Stomach smooth muscle (tissue), 2 donors: ENCODE measurements around the gene PITPNM2.
A peak's percentile ranks its signal among the peaks of the same experiment; 100 is the strongest.

Experiments
- H3K27ac ChIP-seq: one replicate; pipeline ENCODE4 v1.7.0; 2013; ENCODE audit warnings: mild to moderate bottlenecking, low read length, inconsistent platforms
- H3K27me3 ChIP-seq, 2 donors: one replicate each; pipeline ENCODE4 v1.7.0; 2013; ENCODE audit warnings: low read length in 2 of 2; ENCODE audit not compliant: insufficient read depth in 2 of 2, control insufficient read depth in 1 of 2
- H3K36me3 ChIP-seq, 2 donors: one replicate each; pipeline ENCODE4 v1.7.0; 2013; ENCODE audit warnings: low read length in 2 of 2; ENCODE audit not compliant: control insufficient read depth in 2 of 2, insufficient read depth in 2 of 2
- H3K4me1 ChIP-seq: one replicate; pipeline ENCODE4 v1.7.0; 2013; ENCODE audit warnings: low read length; ENCODE audit not compliant: control insufficient read depth, insufficient read depth
- H3K4me3 ChIP-seq, 2 donors: one replicate each; pipeline ENCODE4 v1.7.0; 2013; ENCODE audit warnings: low read length in 2 of 2
- H3K9ac ChIP-seq, 2 donors: one replicate each; pipeline ENCODE4 v1.7.0; 2013; ENCODE audit warnings: low read length in 2 of 2, mild to moderate bottlenecking in 1 of 2
- H3K9me3 ChIP-seq, 2 donors: one replicate each; pipeline ENCODE4 v1.7.0; 2013; ENCODE audit warnings: low read length in 2 of 2; ENCODE audit not compliant: control insufficient read depth in 2 of 2
- donor health status: healthy.
- donor health status: Pancreatic carcinoma.

PITPNM2 gene

DNA sequence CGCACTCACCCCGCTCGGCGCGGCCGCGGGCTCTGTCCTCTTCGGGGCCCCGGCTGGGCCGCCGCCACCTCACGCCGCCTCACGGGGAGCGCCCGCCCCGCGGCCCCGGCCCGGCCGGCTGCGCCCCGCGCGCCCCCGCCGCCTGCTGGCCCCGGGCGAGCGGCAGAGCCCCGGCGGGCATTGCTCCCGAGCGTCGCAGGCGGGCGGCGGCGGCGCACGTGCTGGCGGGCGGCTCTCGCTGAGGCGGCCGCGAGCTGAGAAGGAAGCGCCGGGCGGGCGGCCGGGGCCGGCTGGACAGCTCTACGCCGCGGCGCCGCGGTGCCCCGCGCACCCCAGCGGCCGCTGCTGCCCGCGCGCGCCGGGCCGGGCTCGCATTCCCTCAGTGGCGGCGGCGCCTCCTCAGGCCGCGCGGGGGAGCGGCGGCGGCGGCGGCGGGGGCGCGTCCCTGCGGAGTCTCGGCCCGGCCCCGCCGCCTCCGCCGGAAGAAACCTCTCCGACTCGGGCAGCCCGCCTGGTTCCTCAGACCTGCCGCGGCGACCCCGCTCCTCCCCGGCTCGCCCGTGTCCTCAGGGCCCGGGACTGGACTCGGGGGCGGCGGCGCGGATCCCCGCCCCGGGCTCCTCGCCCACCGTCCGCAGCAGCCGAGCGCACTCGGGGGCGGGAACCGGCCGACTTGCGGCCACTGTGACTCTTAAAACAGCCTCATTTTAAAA is at the start of gene PITPNM2:
TSS of gene PITPNM2 (minus strand) at position 347 of the 713 bp plus-strand sequence. CDS start 116,500 bp downstream, outside the sequence.
- Histone ChIP-seq H3K27ac (peak within 1 kb of the TSS; percentile 74), H3K27me3 (no peaks in the 10 kb centered on the region)

DNA sequence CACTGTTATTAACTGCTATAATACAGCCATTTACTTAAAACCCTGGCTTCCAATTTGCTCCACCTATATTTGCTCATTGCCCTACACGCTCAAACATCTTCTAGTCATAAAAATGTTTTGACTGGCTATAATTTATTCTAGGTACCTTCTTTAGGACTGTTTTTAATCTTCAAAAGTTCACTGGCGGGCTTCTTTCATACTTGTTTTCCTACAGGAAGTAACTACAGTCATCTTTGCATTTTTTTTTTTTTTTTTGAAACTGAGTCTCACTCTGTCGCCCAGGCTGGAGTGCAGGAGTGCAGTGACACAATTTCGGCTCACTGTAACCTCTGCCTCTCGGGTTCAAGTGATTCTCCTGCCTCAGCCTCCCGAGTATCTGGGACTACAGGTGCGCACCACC is 49.5 kb upstream of the PITPNM2 start:
- Histone ChIP-seq H3K27ac (no peak overlapping the region), H3K9me3 (no peaks in the 10 kb centered on the region), H3K9ac (no peak overlapping the region), H3K4me3 (no peak overlapping the region), H3K27me3 (no peaks in the 10 kb centered on the region), H3K36me3 (peaks cover 4 to 7% of the 10 kb centered on the region in 2 donors), H3K4me1 (no peaks in the 10 kb centered on the region)

More for the DNA sequence above, at the start of gene PITPNM2:
- Histone ChIP-seq H3K4me1 (peaks cover 28% of the 10 kb centered on the region), H3K9ac (peak within 1 kb of the TSS; percentile 71 to 86), H3K4me3 (peak within 1 kb of the TSS; percentile 81 to 82), H3K36me3 (peaks cover 0 to 6% of the 10 kb centered on the region in 2 donors), H3K9me3 (no peaks in the 10 kb centered on the region)

DNA sequence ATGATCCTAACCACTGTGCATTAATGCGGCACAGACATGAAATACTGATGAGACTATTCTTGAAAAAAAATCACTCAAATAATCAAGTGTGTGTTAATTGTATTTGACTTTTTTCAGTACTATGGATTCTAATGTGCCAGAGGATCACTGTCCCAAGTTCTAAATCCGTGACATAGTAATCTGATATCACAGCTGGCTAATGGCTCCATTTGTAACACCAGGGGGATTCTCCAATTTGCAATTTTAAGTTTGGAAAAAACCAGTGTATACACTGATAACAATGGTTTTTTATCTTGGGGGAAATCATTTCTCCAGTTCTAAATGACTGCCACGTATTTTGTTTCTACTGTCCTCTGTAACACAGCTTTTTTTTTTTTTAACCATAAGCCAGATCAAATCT is 49.0 kb upstream of the PITPNM2 start:
- H3K4me3 ChIP-seq: no peak overlapping the region
- H3K36me3 ChIP-seq: peaks cover 4 to 7% of the 10 kb centered on the region in 2 donors
- H3K4me1 ChIP-seq: no peaks in the 10 kb centered on the region
- H3K27me3 ChIP-seq: no peaks in the 10 kb centered on the region
- H3K9me3 ChIP-seq: no peaks in the 10 kb centered on the region
- no peak overlapping the region for H3K9ac ChIP-seq
- no peak overlapping the region for H3K27ac ChIP-seq

DNA sequence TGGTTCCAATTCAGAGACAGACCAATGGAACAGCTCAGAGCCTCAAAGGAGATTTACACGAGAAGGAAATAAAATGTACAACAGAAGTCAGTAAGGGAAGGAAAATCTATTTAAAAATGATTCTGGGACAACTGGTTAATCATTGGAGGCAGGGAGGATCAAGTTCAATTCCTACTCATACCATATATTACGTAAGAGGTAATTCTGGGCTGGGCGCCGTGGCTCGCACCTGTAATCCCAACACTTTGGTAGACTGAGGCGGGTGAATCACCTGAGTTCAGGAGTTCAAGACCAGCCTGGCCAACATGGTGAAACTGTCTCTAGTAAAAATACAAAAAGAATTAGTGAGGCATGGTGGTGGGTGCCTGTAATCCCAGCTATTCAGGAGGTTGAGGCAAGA is 36.7 kb upstream of the PITPNM2 start:
- Histone ChIP-seq H3K27me3 (no peaks in the 10 kb centered on the region), H3K4me1 (no peaks in the 10 kb centered on the region), H3K36me3 (peaks cover 5 to 15% of the 10 kb centered on the region in 2 donors), H3K9ac (no peak overlapping the region), H3K9me3 (no peaks in the 10 kb centered on the region), H3K4me3 (no peak overlapping the region), H3K27ac (no peak overlapping the region)

DNA sequence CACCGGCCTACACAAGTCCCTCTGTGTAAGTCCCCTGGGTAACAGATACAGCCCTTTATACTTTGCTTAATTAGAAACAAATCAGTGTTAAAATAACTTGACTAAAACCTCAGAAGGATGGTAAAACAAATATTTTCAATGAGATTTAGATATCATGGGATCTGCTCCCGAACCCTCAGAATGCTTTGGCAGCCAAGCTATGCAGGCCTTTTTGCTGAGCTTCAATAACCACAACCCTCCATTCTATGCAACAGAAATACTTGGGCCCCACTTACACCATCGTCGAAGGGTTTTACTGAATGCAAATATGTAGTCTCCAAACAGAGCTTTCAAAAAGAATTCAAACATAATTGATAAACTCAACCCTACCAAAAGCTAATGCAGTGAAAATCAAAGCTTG is 29.3 kb upstream of the PITPNM2 start:
- no peaks in the 10 kb centered on the region for H3K27me3 ChIP-seq
- peaks cover 4 to 9% of the 10 kb centered on the region in 2 donors for H3K36me3 ChIP-seq
- no peak overlapping the region for H3K27ac ChIP-seq
- no peak overlapping the region for H3K4me3 ChIP-seq
- H3K9me3 ChIP-seq: no peaks in the 10 kb centered on the region
- no peaks in the 10 kb centered on the region for H3K4me1 ChIP-seq
- H3K9ac ChIP-seq: no peak overlapping the region

DNA sequence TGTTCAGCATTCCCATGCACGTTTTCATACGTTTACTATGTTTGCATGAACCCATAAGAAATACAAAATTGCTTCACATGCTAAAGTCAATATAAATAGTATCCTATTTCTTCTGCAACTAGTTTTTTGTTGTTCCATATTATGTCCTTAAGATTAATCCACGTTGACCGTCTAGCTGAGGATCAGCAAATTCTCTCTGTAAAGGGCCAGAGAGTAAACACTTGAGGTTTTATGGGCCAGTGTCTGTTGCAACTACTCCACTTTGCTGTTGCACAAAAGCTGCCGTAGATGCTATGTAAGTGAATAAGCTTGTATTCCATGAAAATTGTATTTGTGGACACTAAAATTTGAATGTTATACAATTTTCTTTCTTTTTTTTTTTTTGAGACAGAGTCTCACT is 21.1 kb upstream of the PITPNM2 start:
- H3K4me3 ChIP-seq: no peak overlapping the region
- peaks cover 0 to 2% of the 10 kb centered on the region in 2 donors for H3K36me3 ChIP-seq
- H3K27me3 ChIP-seq: no peaks in the 10 kb centered on the region
- H3K9me3 ChIP-seq: no peaks in the 10 kb centered on the region
- H3K4me1 ChIP-seq: no peaks in the 10 kb centered on the region
- H3K27ac ChIP-seq: no peak overlapping the region
- H3K9ac ChIP-seq: no peak overlapping the region

DNA sequence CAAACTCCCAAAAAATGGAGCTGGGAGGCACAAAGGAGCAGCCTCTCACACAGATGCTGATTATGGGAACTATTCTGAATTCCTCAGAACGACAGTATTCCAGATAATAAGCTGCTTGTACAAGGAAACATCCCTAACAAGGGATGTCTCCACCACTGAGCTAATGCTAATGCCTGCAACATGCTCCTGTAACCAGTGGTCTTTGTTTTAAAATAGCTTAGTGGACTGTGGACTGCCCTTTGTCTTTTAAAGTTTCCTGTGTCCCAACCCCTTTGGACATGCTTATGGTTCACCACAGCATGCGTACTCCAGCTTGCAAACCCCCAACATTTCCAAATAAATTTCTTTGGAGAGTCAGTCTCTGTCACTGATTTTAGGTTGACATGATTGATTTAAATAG is 16.4 kb upstream of the PITPNM2 start:
- no peaks in the 10 kb centered on the region for H3K4me1 ChIP-seq
- no peak overlapping the region for H3K27ac ChIP-seq
- peaks cover 4 to 14% of the 10 kb centered on the region in 2 donors for H3K36me3 ChIP-seq
- no peaks in the 10 kb centered on the region for H3K27me3 ChIP-seq
- no peak overlapping the region for H3K9ac ChIP-seq
- H3K4me3 ChIP-seq: no peak overlapping the region
- H3K9me3 ChIP-seq: no peaks in the 10 kb centered on the region

DNA sequence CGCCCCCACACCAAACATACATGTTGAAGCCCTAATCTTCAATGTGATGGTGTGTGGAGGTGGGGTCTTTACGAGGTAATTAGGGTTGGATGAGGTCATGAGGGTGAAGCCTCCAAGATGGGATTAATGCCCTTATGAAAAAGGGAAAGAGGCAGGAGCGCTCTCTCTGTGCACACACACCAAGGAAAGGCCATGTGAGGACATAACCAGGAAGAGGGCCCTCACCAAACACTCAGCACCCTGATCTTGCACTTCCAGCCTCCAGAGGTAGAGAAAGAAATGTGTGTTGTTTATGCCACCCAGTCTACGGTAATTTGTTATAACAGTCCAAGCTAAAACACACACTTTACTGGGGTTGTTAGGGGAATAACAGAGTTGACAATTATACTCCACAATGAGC is 14.6 kb upstream of the PITPNM2 start:
- H3K4me3 ChIP-seq: no peak overlapping the region
- H3K27me3 ChIP-seq: no peaks in the 10 kb centered on the region
- no peak overlapping the region for H3K9ac ChIP-seq
- no peak overlapping the region for H3K27ac ChIP-seq
- no peaks in the 10 kb centered on the region for H3K4me1 ChIP-seq
- H3K9me3 ChIP-seq: no peaks in the 10 kb centered on the region
- H3K36me3 ChIP-seq: peaks cover 4 to 17% of the 10 kb centered on the region in 2 donors

DNA sequence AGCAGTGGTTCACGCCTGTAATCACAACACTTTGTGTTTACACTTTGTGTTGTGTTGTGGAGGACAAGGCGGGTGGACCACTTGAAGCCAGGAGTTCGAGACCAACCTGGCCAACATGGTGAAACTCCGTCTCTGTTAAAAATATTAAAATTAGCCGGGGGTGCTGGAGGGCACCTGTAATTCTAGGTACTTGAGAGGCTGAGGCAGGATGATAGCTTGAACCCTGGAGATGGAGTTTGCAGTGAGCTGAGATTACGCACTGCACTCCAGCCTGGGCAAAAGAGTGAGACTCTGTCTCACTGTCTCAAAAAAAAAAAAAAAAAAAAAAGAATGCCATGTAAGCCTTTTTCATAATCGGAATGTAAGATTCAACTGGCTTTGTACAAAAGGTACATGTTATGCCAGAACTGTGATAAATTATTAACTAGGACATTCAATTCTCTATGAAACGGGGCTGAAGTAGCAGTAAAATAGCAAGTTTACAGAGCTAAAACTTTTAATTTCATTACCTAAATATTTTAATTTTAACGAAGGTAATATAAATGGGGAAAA is 13.9 kb upstream of the PITPNM2 start:
- Histone ChIP-seq H3K36me3 (peaks cover 4 to 22% of the 10 kb centered on the region in 2 donors), H3K9me3 (no peaks in the 10 kb centered on the region), H3K4me1 (no peaks in the 10 kb centered on the region), H3K4me3 (no peak overlapping the region), H3K27me3 (no peaks in the 10 kb centered on the region), H3K9ac (no peak overlapping the region), H3K27ac (no peak overlapping the region)

DNA sequence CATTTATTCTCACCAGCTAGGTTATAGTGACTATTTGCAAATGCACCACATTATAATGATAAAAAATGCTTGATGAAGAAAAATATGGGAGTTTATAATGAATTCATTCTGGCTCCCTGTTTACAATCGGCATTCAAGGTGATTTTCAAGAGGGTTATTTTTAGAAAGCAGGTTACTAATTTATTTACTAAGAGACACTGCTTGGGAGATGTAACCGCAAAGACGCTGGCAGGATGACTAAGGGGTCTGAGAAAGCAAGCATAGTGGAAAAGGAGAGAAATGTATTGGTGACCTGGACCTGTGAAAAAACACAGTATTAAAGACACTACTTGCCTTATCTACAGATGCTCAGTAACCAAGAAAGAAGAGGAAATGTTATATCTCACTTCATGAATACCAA is 13.3 kb upstream of the PITPNM2 start:
- H3K4me1 ChIP-seq: no peaks in the 10 kb centered on the region
- H3K9me3 ChIP-seq: no peaks in the 10 kb centered on the region
- H3K27me3 ChIP-seq: no peaks in the 10 kb centered on the region
- H3K27ac ChIP-seq: no peak overlapping the region
- H3K36me3 ChIP-seq: peaks cover 4 to 22% of the 10 kb centered on the region in 2 donors
- H3K4me3 ChIP-seq: no peak overlapping the region
- no peak overlapping the region for H3K9ac ChIP-seq

DNA sequence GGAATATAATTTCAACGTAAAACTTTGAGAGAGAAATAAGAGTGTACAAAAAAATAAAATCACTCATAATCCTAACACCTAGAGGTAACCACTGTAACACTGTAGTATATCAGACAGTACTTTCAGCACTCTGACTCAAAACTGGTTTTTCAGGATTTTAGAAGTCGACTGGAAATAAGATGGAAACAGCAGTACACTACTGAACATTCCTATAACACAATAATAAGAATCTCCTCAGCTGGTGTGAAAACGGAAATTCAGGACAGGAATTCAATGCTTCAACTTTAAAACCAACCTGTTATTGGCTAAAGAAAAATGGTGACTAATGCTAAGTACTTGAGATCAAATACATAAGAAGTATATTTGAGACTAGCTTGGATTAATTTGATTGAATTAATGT is 12.3 kb upstream of the PITPNM2 start:
- no peak overlapping the region for H3K4me3 ChIP-seq
- no peaks in the 10 kb centered on the region for H3K27me3 ChIP-seq
- no peaks in the 10 kb centered on the region for H3K4me1 ChIP-seq
- H3K9me3 ChIP-seq: no peaks in the 10 kb centered on the region
- H3K9ac ChIP-seq: no peak overlapping the region
- H3K27ac ChIP-seq: no peak overlapping the region
- peaks cover 4 to 22% of the 10 kb centered on the region in 2 donors for H3K36me3 ChIP-seq
